Measurements from ENCODE around the gene CHD6.

CHD6 gene

DNA sequence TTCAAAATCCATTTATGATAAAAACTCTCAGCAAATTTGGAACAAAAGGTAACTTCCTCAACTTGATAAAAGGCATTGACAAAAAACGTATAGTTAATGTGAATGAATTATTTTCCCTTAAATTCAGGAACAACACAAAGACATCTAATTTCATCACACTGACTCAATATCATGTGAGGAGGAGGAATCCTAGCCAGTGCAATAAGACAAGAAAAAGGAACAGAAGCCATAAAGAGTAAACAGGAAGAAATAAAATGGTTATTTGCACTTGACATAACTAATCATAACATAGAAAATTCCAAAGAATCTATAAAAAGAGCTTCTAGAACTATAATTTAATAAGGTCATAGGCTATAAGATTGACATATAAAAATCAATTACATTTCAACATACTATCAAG, 31.4 kb downstream of the CHD6 start:
- no peak for DNase-seq

DNA sequence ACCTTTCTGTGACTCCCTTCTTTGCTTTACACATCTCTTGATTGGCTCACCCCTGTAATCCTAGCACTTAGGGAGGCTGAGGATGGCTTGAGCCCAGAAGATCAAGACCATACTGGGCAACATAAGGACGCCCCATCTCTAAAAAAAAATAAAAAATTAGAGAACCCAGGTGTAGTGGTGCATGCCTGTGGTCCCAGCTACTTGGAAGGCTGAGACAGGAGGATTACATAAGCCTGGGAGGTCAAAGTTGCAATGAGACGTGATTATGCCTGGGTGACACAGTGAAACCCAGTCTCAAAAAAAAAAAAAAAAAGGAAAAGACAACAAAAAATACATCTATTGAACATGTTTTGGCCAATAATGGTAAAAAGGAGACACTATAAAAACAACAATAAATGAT, 37.8 kb downstream of the CHD6 start:
- no peak for DNase-seq

DNA sequence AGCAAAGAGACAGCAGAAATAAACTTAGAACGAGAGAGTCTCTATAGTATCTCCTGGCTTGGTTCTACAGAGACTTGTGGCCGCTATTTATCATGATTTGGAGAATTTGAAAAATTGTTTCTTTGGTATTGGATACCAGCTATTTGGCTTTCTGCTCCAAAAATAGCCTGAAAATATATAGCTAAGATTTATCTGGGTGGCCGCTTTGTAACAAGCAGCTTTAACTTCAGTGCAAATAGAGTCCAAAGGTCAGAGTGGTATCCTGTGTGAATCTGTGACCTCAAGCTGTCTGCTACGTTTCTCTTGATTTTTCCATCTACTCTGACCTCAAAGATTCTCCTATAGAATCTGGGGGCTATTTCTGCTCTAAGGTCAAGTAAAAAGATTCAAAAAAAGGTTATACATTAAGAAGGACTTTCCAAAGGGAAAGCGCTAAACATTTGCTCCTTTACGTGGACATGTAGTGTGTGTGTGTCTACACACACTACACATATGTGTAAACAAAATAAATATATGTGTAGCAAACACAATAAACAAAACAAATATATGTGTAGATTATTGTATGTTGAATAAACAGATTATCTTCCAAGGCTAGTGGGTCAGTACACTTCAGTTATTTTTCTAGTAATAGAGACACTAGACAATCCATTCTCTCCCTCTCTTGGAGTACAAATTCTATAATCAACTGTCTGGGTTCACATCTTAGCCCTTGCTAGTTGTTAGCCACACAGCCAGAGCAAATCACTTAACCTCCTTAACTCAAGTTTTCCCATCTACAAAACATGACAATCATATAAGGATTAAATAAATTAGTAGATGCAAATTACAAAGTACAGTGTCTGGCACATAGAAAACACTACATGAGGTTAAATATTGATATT, 40.8 kb downstream of the CHD6 start:
- DNase-seq, result no peak

DNA sequence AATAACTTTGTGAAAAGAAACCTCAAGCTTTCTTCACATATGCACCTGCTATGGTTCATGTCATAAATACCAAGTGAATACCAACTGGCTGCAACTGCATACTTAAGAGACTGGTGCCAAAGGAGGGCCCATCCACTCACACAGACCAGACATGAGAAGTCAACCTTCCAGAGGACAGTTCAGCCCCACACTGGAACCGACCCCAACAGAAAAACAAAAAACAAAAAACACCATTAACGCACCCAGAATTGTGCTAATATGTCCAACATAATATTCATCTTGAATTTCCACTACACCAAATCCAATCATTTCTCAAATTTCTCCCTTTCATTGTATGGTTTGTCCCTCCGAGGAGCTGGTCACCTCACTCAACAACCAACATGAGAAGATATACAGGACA, 42.8 kb downstream of the CHD6 start:
- DNase-seq, result no peak

DNA sequence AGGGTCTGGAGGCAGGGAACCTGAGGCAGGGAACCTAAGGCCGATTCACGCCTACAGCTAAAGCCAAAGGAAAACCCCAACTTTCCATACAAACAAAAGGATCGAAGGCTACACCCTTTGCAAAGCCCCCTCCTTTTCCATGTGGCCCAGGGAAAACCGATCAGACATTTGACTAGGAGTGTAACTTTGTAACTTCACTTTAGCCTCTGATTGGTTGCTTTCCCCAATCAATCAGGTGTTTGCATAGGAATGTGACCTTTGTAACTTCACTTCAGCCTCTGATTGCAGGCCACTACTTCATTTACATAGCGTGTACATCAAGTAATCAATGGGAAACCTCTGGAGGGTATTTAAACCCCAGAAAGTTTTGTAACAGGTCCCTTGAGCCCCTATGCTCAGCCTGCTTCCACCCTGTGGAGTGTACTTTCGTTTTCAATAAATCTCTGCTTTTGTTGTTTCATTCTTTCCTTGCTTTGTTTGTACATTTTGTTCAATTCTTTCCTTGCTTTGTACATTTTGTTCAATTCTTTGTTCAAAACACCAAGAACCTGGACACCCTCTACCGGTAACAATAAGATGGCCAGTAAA, 43.3 kb downstream of the CHD6 start:
- DNase-seq, result no peak

DNA sequence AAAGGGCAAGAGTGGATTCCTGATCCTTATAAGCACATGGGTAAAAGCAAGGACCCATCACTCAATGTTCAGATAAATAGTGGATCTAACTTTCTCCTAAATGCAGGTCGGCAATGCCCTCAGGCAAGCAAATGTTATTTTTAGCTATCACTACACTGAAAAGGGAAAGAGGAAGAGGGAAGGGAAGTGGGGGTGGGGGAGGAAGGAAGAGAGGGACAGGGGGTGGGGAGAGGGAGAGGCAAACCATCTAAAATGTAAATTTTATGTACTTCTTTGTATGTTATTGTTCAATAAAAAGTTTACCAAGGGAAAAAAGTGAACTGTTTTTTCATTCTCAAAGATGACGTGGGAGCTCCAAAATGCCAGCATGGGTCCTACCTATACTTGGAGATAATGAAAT, 44.2 kb downstream of the CHD6 start:
- no peak for DNase-seq

DNA sequence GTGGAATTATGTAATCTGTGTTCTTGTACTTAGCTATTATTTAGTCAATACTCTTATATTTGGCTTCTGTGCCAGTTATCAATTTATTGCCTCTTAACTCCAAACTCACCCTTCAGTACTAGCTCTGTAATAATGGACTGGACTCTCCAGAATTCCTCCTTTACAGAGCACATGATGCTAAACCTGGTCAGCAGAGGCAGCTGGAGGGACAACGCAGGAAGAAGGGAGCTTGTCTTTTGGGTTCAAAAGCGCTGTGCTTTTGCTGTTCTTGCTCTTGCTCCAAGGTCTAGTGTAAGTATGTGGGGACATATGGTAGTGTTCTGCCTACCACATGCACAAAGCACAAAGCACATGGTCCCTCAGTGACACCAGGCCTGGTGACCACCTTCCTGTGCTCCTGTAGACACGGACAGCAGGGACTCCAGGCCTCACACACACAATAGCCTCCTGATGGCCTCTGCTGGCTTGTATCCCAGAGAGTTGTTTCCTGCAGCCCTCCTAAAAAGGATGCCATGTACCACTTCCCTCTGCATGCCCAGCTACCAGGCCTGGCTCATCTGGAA, 46.1 kb downstream of the CHD6 start:
- DNase-seq, result no peak

DNA sequence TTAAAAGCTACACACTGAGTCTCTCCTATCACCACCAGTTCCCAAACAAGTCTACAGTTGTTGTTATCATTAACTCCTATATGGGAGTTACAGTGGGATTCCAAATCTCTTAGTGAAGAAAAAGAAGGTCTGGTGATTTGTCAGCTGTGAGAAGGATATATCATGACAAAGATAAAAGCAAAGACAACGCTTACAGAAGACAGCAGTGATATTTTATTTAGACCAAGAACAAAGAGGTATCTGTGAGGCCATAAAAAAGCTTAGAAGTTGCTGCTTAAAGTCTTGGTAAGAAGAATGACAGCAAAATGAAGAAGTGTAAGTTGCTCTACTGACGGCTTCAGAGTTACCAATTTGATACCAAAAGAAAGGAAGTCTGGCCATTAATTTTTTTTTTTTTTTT, 47.2 kb downstream of the CHD6 start:
- no peak for DNase-seq

DNA sequence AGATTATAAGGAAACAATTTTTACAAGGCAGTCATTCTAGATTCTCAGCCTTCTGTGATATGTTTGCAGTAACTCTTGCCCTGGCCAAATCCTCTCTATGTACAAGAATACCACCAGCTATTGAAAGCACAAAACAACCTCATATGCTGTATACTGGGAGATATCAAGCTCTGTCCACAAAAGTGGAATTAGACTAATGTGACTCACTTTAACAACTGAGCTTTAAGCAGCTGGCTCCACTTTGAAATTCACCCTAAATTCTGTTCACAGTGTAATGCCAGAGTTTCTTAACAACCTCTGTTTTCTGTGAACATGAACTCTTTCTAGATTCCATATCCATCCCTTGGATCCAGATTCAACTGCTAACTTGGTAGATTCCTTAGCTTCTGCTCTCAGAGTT, 47.6 kb downstream of the CHD6 start:
- DNase-seq, result no peak

DNA sequence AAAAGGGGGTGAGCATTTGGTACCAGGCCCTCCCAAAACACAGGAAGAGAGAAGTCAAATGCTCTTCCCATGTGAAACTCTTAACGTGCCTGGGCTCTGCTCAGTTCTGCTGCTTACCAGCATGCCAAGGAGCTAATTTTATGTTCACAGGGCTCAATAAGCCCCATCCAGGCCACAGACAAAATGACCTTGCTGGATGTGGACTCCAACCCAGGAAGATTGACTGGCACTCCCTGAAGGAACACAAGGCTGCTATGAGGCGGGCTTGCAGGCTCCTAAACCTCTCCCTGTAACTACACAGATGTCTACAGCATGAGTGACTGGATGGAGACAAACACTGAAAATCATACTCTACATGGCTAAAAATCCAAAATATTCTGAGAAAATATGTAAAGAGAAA, 50.6 kb downstream of the CHD6 start:
- DNase-seq, result no peak

DNA sequence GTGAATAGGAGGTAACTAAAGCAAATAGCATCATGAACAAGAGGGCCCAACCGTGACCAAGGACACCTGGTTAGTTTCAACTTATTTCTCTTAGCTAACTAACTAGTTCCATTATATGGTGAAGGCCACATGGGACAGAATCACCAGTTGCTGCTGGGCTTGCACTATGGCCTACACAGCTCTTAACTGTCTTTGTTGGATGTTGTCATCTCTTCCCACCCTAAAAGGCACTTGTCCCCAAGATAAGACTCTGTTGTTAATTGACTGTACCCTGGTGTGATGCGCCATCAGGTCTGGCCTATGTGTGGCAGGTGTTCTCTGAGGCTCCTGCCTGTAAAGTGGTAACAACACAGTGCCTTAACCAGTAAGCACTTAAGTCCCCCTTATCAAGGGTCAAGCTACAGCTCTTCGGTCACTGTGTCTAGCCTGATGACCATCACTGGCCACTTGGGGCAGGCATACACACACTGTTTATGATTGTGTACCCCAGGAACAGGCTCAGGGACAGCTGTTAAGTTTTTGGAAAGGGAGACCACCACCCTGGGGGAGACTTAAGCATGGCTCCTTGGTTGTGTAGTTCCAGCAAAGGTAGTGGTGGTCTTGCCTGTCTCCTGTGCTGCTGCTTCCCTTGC, 51.2 kb downstream of the CHD6 start:
- no peak for DNase-seq

DNA sequence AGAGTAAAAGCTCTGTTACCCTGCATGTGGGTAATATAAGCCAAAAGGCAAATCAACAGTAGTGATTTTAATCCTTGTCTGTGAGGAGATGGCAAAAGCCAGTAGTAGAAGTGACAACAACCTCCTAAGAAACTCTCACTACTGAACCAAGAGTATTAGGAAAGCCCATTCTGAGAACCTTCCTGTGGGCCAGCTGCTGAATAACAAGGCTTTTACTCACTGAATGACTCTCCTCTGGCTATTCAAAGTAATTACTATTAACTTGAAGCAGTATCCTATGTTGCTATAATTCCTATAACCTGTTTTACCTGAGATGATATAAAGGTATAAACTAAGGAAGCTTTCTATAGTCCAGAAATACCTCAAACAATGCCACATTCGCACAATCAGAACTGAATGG, 55.1 kb downstream of the CHD6 start:
- no peak for DNase-seq

DNA sequence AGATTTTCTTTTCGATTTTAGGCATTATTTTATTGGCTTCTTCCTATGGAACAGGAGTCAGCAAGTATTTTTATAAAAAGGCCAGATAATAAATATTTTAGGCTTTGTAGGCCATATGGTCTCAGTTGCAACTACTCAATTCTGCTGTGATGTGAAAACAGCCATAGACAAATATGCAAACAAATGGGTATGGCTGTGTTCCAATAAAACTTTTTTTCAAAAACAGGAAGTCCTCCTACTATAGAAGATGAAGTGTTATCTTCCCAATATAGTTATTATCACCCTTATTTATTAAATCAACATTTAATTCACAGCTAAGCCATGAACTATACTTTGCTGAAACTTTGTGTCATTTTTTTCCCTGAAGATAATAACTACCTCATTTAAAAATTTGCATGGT, 57.2 kb downstream of the CHD6 start:
- no peak for DNase-seq

DNA sequence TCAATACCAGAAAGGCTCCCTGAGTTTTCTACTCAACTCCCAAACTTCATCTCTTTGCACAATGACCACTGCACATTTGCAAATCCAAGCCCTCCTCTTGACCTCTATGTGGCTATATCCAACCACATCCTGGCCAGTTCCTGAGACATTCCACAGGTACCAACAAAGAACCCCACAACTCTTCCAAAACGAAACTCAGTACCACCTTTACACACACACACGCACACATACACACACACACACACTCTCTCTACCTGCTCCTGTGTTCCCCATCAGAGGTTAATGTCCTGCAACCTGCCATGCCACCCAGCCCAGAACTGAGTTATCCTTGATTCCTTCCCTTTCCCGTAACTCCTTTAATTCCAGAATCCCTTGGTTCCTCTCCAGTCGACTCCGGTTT, 58.5 kb downstream of the CHD6 start:
- no peak for DNase-seq

DNA sequence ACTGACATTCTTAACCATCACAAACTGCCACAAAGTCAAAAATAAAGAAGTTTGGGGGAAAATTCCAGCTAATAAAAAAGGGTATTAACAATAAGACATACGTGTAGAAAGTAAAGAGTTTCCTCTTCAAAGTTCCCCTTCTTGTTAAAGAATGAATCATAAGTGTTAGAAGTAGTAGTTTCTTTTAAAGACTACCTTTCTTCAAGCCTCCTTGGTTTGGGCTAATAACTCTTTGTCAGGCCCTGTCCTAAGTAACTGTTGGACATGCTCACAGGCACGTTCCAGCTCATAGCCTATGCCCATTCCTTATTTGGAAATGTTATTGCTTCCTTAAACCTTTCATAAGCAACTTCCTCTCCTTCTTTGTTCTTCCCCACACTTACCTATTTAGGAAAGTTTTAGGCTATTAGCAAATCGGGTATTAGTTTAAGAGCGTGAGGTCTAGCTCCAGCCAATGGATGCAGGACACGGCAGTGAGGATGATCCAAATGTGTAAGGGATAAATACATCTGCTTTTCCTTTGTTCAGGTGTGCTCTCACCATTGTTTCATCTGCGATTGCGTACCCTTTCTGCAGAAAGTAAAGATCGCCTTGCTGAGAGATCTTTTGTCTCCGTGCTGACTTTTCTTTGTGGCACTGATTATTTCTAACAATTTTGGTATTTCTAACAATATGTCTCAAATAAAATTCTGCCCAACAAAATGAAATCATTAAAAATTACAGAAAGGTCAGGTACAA, 64.9 kb downstream of the CHD6 start:
- DNase-seq, result no peak

DNA sequence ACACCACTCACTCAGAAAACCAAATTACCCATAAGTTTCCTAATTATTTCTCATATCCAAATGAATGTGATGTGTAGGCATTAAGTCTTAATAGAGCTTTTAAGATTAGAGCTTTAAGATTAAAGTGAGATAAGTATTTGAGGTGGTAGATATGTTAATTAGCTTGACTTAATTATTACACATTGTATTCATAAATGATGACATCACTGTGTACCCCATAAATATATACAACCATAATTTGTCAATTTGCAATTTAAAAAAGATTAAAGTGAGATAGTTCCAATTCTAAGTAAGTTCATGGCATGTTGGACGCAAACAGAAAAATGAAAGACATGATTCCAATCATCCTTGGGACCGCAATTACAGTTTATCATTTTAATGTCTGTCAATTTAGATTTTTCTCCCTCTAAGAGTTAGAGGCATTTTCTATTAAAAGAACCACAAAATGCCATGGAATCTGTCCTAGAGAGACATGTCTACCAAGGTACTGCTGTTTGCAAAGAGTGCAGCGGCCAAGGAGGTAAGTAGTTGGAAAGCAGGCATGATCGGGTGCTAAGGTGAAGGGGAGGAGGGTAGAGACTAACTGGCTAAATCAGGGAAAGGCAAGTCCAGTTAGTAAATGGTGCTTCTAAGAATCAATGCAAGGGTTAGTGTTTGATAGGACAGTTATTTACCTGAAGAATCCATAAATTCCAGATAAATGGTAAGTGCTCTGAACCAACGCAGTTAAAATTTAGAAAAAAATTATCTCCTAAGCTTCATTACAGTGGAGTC, 65.7 kb downstream of the CHD6 start:
- no peak for DNase-seq

DNA sequence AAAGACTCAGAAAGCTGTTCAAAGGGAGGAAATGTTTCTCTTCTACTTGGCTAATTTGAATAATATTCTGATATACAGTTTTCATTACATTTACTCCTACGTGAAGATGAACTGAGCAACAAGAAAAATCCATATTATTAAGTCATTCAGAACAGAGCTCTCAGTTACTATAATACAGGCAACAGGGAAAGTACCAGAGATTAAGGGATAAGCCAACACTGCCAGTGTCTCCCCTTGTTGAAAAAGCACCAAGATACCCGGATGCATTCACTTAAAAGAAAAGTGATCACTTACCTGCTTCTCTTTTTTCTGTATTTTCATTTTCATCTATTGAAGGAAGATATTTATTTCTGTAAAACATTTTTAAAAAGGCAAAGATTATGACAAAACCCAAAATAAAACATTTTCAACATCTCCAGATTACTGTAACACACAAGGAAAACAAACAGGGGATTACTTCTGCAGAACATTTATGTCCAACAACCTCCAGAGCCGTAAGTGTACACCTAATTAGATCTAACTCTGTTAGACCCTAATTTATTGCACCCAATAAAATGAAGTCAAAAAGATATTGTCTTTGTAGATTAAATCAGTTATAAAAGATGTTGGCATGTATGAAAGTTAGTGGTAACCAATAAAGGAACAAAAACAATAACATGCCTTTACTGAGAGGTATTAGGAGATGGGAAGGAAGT, 67.0 kb downstream of the CHD6 start:
- no peak for DNase-seq

DNA sequence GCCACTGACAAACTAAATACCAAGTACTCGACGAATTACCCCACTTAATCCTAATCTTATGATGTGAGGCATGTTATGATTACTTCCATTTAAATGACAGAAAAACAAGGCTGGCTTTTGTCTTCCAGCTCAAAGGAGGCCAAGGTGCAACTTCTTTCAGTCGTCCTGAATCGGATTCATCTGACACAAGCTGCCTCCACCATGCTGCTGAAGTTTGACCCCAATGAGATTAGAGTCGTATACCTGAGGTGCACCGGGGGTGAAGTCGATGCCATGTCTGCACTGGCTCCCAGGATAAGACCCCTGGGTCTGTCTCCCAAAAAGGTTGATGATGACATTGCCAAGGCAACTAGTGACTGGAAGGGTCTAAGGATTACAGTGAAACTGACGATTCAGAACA, 71.0 kb downstream of the CHD6 start:
- no peak for DNase-seq

DNA sequence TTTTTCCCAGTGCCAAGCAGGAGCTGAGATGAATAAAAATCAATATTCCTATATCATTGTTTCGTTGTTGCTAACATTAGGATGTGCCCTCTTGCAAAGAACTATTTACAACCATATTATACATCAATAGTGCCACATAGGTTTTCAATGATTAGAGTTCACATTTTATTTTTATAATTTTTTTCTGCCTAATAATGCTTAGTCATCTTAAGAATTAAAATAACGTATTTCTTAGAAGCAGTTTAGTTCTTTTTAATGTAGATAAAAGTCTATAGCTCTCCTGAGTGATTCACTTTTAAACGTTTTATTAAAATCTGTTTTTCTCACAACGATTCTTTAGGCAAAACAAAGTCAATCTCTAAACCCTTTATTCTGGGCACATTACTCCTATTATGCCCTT, 71.6 kb downstream of the CHD6 start:
- DNase-seq, result no peak

DNA sequence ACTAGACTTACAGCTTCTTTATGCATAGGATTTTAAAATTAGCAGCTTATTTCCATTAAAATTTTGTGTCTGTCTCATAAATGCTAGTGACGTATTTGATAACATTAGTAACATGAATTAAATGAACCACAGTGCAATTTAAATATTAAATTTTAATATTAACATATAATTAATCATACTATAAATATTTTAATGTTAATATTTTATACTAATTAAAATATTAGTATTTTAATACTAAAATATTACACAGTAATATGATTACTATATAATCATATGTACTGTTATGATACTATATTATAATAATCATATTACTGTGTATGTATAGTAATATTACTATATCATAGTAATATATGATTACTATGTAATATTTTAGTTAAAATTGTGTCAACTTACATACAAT, 73.7 kb downstream of the CHD6 start:
- no peak for DNase-seq

DNA sequence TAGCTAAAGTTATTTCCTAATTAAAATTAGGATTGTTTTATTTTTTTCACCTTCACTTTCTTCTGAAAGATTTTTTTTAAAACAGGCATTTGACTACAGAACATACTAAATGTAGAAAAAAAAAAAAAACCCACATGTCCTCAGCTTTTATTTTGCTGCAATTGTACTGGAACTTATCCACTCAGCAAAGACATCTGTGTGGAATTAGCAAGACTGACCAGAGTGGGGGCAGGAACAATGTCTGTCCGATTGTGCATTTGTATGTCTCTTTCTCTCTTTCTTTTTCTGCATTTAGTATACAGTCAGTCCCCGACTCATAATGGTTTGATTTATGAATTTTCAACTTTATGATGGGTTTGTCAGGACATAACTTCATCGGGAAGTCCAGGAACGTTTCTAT, 77.3 kb downstream of the CHD6 start:
- DNase-seq, result no peak

DNA sequence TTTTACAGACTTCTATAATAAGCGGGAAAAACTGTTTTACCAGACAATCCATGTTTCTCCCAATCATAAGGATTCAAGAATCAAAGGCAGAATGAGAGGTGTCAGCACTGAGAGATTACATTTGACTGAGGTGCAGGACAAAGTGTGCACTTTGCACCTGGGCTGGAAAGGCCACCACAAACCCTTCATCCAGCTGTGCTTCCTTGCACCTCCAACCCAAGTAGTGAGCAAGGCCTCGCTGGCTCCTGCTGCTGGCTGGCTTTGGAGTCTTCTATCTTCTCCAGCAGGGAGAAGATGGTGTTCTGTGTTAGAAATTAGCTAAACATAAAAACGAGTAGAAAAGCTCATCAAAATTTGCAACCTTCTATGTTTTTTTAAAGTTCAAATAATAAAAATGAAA, 77.7 kb downstream of the CHD6 start:
- DNase-seq, result no peak
